ENCODE data around the gene PPM1E.
"Not testable (repeated sequence)": the region's sequence is repeated elsewhere in the genome, so short reads cannot be mapped to it uniquely, and the experiment has no call there.

The PPM1E gene

DNA sequence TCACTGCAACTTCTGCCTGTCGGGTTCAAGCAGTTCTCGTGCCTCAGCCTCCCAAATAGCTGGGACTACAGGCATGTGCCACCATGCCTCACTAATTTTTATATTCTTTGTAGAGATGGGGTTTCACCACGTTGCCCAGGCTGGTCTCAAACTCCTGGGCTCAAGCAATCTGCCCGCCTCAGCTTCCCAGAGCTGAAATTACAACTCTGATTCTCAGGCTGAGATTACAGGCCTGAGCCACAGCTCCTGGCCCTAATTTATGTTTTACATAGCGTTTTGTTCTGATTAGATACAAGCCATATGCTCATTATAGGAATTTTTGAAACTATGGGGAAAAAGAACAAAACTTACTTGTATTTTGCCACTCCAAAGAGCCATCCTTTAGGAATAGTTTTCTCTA lies 22.8 kb downstream of the PPM1E start:
- not testable (repeated sequence) for H2BK5ac ChIP-seq (ENCODE audit: low read depth, low read length, poor library complexity); H3K27me3 ChIP-seq (ENCODE audit: insufficient read depth, low read length); H2BK12ac ChIP-seq (ENCODE audit: low read length); H3K4me3 ChIP-seq (ENCODE audit: low read depth, low read length); H3K4ac ChIP-seq (ENCODE audit: low read depth, low read length); H4K91ac ChIP-seq (ENCODE audit: low read depth, low read length); H3K9ac ChIP-seq (ENCODE audit: low read length); H2AK5ac ChIP-seq (ENCODE audit: low read length); H3K9me3 ChIP-seq (ENCODE audit: insufficient read depth, low read depth, low read length); H3K27ac ChIP-seq (ENCODE audit: low read depth, low read length); H3K36me3 ChIP-seq (ENCODE audit: control insufficient read depth in 1 of 2, insufficient read depth in 2 of 2, low read length in 2 of 2); H3K79me1 ChIP-seq (ENCODE audit: low read length); H3K4me2 ChIP-seq (ENCODE audit: low read length); H3K4me1 ChIP-seq (ENCODE audit: control insufficient read depth in 1 of 2, insufficient read depth in 2 of 2, low read length in 2 of 2); H3K14ac ChIP-seq (ENCODE audit: low read length); H2AFZ ChIP-seq (ENCODE audit: insufficient read depth, low read length, poor library complexity); H4K12ac ChIP-seq (ENCODE audit: low read depth, low read length); H4K8ac ChIP-seq (ENCODE audit: low read depth, low read length); H3K18ac ChIP-seq (ENCODE audit: low read length); H2BK120ac ChIP-seq (ENCODE audit: insufficient read depth, low read length, poor library complexity); DNase-seq; H3K23ac ChIP-seq (ENCODE audit: low read length); H3K79me2 ChIP-seq (ENCODE audit: control insufficient read depth, insufficient read depth, low read length, poor library complexity)
- no CpG with 5 or more reads among the region's 5 CpGs for WGBS (ENCODE audit: extremely low coverage, insufficient coverage, insufficient read length)

DNA sequence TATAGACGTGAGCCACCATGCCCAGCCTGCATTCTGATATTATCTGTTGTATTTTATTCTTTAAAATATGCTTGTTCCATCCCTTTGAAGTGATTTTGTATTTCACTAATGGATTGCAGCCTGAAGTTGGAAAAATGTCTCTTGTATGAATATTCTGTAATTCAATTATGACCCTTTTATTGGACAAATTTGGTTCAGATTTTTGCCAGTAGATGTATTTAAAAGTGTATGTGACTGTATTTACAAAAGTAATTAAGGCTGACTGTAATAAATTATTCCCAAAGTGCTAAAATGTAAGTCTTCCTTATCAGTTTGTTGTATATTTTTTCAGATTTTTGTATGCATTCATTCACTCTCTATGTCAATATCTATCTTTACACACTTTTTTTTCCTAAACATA lies 23.8 kb downstream of the PPM1E start:
- H3K27ac ChIP-seq (ENCODE audit: low read depth, low read length) = no peak overlapping the region
- no peak overlapping the region for H2AFZ ChIP-seq (ENCODE audit: insufficient read depth, low read length, poor library complexity)
- no peaks in the 10 kb centered on the region for H3K79me2 ChIP-seq (ENCODE audit: control insufficient read depth, insufficient read depth, low read length, poor library complexity)
- H3K27me3 ChIP-seq (ENCODE audit: insufficient read depth, low read length) = no peaks in the 10 kb centered on the region
- DNase-seq = no peak
- H2BK12ac ChIP-seq (ENCODE audit: low read length) = no peak overlapping the region
- no peak overlapping the region for H3K4me2 ChIP-seq (ENCODE audit: low read length)
- no peak overlapping the region for H3K23ac ChIP-seq (ENCODE audit: low read length)
- no peak overlapping the region for H3K18ac ChIP-seq (ENCODE audit: low read length)
- H3K4me3 ChIP-seq (ENCODE audit: low read depth, low read length) = no peak overlapping the region
- H2BK120ac ChIP-seq (ENCODE audit: insufficient read depth, low read length, poor library complexity) = no peak overlapping the region
- no peak overlapping the region for H3K9ac ChIP-seq (ENCODE audit: low read length)
- H2BK5ac ChIP-seq (ENCODE audit: low read depth, low read length, poor library complexity) = no peak overlapping the region
- H2AK5ac ChIP-seq (ENCODE audit: low read length) = no peak overlapping the region
- no peaks in the 10 kb centered on the region for H3K79me1 ChIP-seq (ENCODE audit: low read length)
- no peak overlapping the region for H3K14ac ChIP-seq (ENCODE audit: low read length)
- no peak overlapping the region for H4K12ac ChIP-seq (ENCODE audit: low read depth, low read length)
- H3K9me3 ChIP-seq (ENCODE audit: insufficient read depth, low read depth, low read length) = no peaks in the 10 kb centered on the region
- H3K4me1 ChIP-seq (ENCODE audit: control insufficient read depth in 1 of 2, insufficient read depth in 2 of 2, low read length in 2 of 2) = no peaks in the 10 kb centered on the region
- no peak overlapping the region for H4K91ac ChIP-seq (ENCODE audit: low read depth, low read length)
- no peaks in the 10 kb centered on the region for H3K36me3 ChIP-seq (ENCODE audit: control insufficient read depth in 1 of 2, insufficient read depth in 2 of 2, low read length in 2 of 2)
- WGBS (ENCODE audit: extremely low coverage, insufficient coverage, insufficient read length) = no CpG with 5 or more reads among the region's 1 CpG
- H3K4ac ChIP-seq (ENCODE audit: low read depth, low read length) = no peak overlapping the region
- H4K8ac ChIP-seq (ENCODE audit: low read depth, low read length) = no peak overlapping the region

DNA sequence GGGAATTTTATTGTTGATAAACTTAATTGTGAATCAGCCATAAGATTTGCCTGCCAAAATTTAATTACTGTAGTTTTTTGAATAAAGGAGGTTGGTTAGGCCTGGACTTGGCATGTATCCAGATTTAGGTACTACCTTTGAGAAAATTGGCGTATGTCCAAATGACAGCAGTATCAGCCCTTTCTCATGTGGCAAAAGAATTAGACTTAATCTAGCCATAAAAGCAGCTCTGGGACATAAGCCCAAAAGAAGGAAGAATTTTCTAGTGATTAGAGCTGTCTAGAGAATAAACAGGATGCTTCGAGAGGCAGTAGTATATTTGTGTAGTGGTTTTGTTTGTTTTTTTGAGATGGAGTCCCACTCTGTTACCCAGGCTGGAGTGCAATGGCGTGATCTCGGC lies 27.7 kb downstream of the PPM1E start:
- no peak overlapping the region for H4K8ac ChIP-seq (ENCODE audit: low read depth, low read length)
- H3K27ac ChIP-seq (ENCODE audit: low read depth, low read length) = no peak overlapping the region

GRCh38 chr17:58785097-58785496 lies 29.4 kb downstream of the PPM1E start:
- Histone ChIP-seq H3K9ac (ENCODE audit: low read length) (no peak overlapping the region), H3K79me2 (ENCODE audit: control insufficient read depth, insufficient read depth, low read length, poor library complexity) (no peaks in the 10 kb centered on the region), H2AFZ (ENCODE audit: insufficient read depth, low read length, poor library complexity) (no peak overlapping the region), H3K4ac (ENCODE audit: low read depth, low read length) (no peak overlapping the region), H4K12ac (ENCODE audit: low read depth, low read length) (no peak overlapping the region), H3K79me1 (ENCODE audit: low read length) (no peaks in the 10 kb centered on the region), H3K4me2 (ENCODE audit: low read length) (no peak overlapping the region), H3K27ac (ENCODE audit: low read depth, low read length) (no peak overlapping the region), H3K4me1 (ENCODE audit: control insufficient read depth in 1 of 2, insufficient read depth in 2 of 2, low read length in 2 of 2) (no peaks in the 10 kb centered on the region), H4K8ac (ENCODE audit: low read depth, low read length) (no peak overlapping the region), H3K14ac (ENCODE audit: low read length) (no peak overlapping the region), H3K9me3 (ENCODE audit: insufficient read depth, low read depth, low read length) (no peaks in the 10 kb centered on the region), H2AK5ac (ENCODE audit: low read length) (no peak overlapping the region), H2BK120ac (ENCODE audit: insufficient read depth, low read length, poor library complexity) (no peak overlapping the region), H3K23ac (ENCODE audit: low read length) (no peak overlapping the region), H3K36me3 (ENCODE audit: control insufficient read depth in 1 of 2, insufficient read depth in 2 of 2, low read length in 2 of 2) (no peaks in the 10 kb centered on the region), H3K18ac (ENCODE audit: low read length) (no peak overlapping the region), H2BK5ac (ENCODE audit: low read depth, low read length, poor library complexity) (no peak overlapping the region), H3K27me3 (ENCODE audit: insufficient read depth, low read length) (no peaks in the 10 kb centered on the region), H3K4me3 (ENCODE audit: low read depth, low read length) (no peak overlapping the region), H2BK12ac (ENCODE audit: low read length) (no peak overlapping the region), H4K91ac (ENCODE audit: low read depth, low read length) (no peak overlapping the region)
- WGBS (ENCODE audit: extremely low coverage, insufficient coverage, insufficient read length) = no CpG with 5 or more reads among the region's 1 CpG
- no peak for DNase-seq

More for the DNA sequence above, 27.7 kb downstream of the PPM1E start:
- Histone ChIP-seq H3K36me3 (ENCODE audit: control insufficient read depth in 1 of 2, insufficient read depth in 2 of 2, low read length in 2 of 2) (no peaks in the 10 kb centered on the region), H2BK12ac (ENCODE audit: low read length) (no peak overlapping the region), H2BK5ac (ENCODE audit: low read depth, low read length, poor library complexity) (no peak overlapping the region), H4K91ac (ENCODE audit: low read depth, low read length) (no peak overlapping the region), H2BK120ac (ENCODE audit: insufficient read depth, low read length, poor library complexity) (no peak overlapping the region), H2AFZ (ENCODE audit: insufficient read depth, low read length, poor library complexity) (no peak overlapping the region), H3K9me3 (ENCODE audit: insufficient read depth, low read depth, low read length) (no peaks in the 10 kb centered on the region), H3K14ac (ENCODE audit: low read length) (no peak overlapping the region), H3K79me2 (ENCODE audit: control insufficient read depth, insufficient read depth, low read length, poor library complexity) (no peaks in the 10 kb centered on the region), H3K79me1 (ENCODE audit: low read length) (no peaks in the 10 kb centered on the region), H4K12ac (ENCODE audit: low read depth, low read length) (no peak overlapping the region), H3K4me1 (ENCODE audit: control insufficient read depth in 1 of 2, insufficient read depth in 2 of 2, low read length in 2 of 2) (no peaks in the 10 kb centered on the region), H2AK5ac (ENCODE audit: low read length) (no peak overlapping the region), H3K4me2 (ENCODE audit: low read length) (no peak overlapping the region), H3K27me3 (ENCODE audit: insufficient read depth, low read length) (no peaks in the 10 kb centered on the region), H3K4ac (ENCODE audit: low read depth, low read length) (no peak overlapping the region), H3K4me3 (ENCODE audit: low read depth, low read length) (no peak overlapping the region), H3K9ac (ENCODE audit: low read length) (no peak overlapping the region), H3K18ac (ENCODE audit: low read length) (no peak overlapping the region), H3K23ac (ENCODE audit: low read length) (no peak overlapping the region)
- DNase-seq = no peak
- WGBS (ENCODE audit: extremely low coverage, insufficient coverage, insufficient read length) = no CpG with 5 or more reads among the region's 4 CpGs
